HG03442 (cell line): Measurements from ENCODE around the gene APBA1.

Experiments used
- ATAC-seq: cut with Tn5 transposase; IDR thresholded peaks from one replicate; pipeline ENCODE4 v1.9.1; 2021; ENCODE audit warnings: mild to moderate bottlenecking, moderate library complexity; ENCODE audit not compliant: unreplicated experiment

APBA1 gene

DNA sequence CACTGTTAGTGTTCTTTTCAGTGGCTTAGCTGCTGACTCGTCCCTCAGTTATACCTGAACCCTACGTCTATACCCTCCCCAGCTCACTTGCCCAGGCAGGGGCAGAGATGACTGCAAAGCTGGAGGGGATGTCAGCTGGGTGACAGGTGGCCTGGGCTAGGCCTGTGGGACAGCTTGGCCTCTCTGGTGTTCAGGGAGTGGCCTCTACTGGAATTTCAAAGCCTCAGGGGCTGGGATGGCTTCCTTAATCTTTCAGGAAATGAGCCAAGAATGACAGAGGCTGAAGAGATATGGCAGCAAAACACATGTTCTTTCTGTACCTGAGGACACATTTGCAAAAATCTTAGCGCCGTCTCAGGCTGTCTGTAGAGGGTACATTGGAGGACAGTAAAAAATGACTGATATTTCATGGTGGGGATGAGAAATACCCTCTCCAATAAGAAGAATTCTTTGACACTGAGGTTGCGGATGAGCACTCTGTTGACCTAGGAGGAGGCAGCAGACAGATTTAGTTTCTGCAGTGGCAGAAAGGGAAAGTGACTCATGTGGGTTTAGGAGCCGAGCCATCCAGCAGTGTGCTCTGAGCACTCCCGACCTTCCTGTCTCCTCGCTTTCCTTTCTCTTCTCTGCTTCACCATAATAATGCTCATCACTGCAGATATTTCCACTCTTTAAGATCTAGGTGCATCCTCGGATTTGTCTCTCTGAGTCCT, 292.7 kb downstream of the APBA1 start:
- no peak for ATAC-seq

DNA sequence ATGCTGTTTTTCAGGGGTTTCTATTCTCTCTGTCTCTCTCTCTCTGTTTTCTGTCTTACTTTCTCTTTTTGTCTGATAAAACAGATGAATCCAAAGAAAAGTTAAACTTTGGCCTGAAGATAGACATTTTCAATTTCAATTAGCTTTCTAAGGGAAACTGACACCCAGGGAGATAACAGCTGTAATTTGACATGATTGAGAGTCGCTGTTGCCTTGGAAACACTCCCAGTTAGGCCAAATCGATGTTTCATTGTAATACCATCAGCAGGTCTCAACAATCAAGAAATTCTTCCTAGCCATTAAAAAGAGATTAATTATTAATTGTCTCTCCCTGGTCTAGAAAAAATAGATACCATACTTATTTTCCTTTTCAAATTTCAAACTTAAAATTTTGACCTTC, 294.2 kb downstream of the APBA1 start:
- ATAC-seq, result no peak
